SK-N-SH (cell line): ENCODE results near the gene CENPO. TPM values are rescaled to one million over a fixed set of nuclear protein-coding genes. Genes with fewer than 3 reads are reported as not detected.

Experiments used
- CTCF ChIA-PET: fragments of 300-600, 350-600 bp; formaldehyde crosslinking; extraction: SDS; loops from one replicate; lab custom pipeline; 2021; lab: Yijun Ruan, JAX
- POLR2A ChIA-PET: fragments of 350-600 bp; sonication (Branson Sonifier 250); formaldehyde crosslinking; extraction: SDS; loops from one replicate; lab custom pipeline; 2020; ENCODE audit warnings: antibody characterized with exemption, inconsistent platforms; lab: Yijun Ruan, JAX
- DNase-seq: peaks from one replicate; pipeline ENCODE4 v3.0.0; 2012
- H2AFZ ChIP-seq: fragments of 200-600 bp; sonication (generic); 2 replicates; pipeline ENCODE4 v1.8.1; 2016; ENCODE audit warnings: antibody characterized with exemption, mild to moderate bottlenecking, low read depth
- H3F3A ChIP-seq: fragments of 200-600 bp; sonication (generic); replicated peaks from 2 replicates; pipeline ENCODE3; 2016; ENCODE audit warnings: antibody characterized with exemption, mild to moderate bottlenecking; ENCODE audit not compliant: insufficient read depth
- H3K27ac ChIP-seq, 2 experiments: fragments of 200-500 bp in 1 of 2; fragments of 200-600 bp in 1 of 2; sonication (Bioruptor generic) in 1 of 2; sonication (generic), shearing (Covaris generic) in 1 of 2; 2 replicates each; pipeline versions ENCODE4 v1.5.1 to v1.6.1; 2014 to 2016; ENCODE audit warnings: low read depth in 2 of 2, inconsistent platforms in 1 of 2, low read length in 1 of 2, mild to moderate bottlenecking in 1 of 2, mixed read lengths in 1 of 2
- H3K27me3 ChIP-seq: fragments of 200-600 bp; sonication (generic), shearing (Covaris generic); 2 replicates; pipeline ENCODE4 v1.6.1; 2016; ENCODE audit warnings: mixed run types; ENCODE audit not compliant: insufficient read depth
- H3K36me3 ChIP-seq, 2 experiments: fragments of 200-500 bp in 1 of 2; fragments of 200-600 bp in 1 of 2; sonication (Bioruptor generic) in 1 of 2; sonication (generic) in 1 of 2; replicated peaks in 1 of 2; 2 replicates each; pipeline versions ENCODE3 to v1.5.1; 2014 to 2016; ENCODE audit warnings: low read length in 1 of 2, mild to moderate bottlenecking in 1 of 2; ENCODE audit not compliant: insufficient read depth in 2 of 2, control insufficient read depth in 1 of 2
- H3K4me1 ChIP-seq, 2 experiments: fragments of 200-500 bp in 1 of 2; fragments of 200-600 bp in 1 of 2; sonication (Bioruptor generic) in 1 of 2; sonication (generic), shearing (Covaris generic) in 1 of 2; 2 replicates each; pipeline versions ENCODE4 v1.5.1 to v1.6.1; 2014 to 2016; ENCODE audit warnings: low read depth in 1 of 2, low read length in 1 of 2, mixed run types in 1 of 2; ENCODE audit not compliant: insufficient read depth in 2 of 2, control insufficient read depth in 1 of 2
- H3K4me2 ChIP-seq: fragments of 200-600 bp; sonication (generic), shearing (Covaris generic); 2 replicates; pipeline ENCODE4 v1.6.1; 2017; ENCODE audit warnings: mixed run types
- H3K4me3 ChIP-seq, 2 experiments: fragments of 200-500 bp in 1 of 2; fragments of 200-600 bp in 1 of 2; sonication (Bioruptor generic) in 1 of 2; sonication (generic), shearing (Covaris generic) in 1 of 2; 2 replicates each; pipeline versions ENCODE4 v1.5.1 to v1.8.1; 2014 to 2016; ENCODE audit warnings: low read depth in 2 of 2, inconsistent platforms in 1 of 2, low read length in 1 of 2, mild to moderate bottlenecking in 1 of 2, mixed read lengths in 1 of 2, moderate library complexity in 1 of 2
- H3K79me2 ChIP-seq: fragments of 200-600 bp; sonication (generic); 2 replicates; pipeline ENCODE4 v1.8.1; 2017; ENCODE audit warnings: mild to moderate bottlenecking; ENCODE audit not compliant: insufficient read depth
- H3K9ac ChIP-seq: fragments of 200-600 bp; sonication (generic); 2 replicates; pipeline ENCODE4 v1.6.1; 2017; ENCODE audit warnings: mixed run types
- H3K9me2 ChIP-seq: fragments of 200-600 bp; sonication (generic); 2 replicates; pipeline ENCODE4 v1.6.1; 2017; ENCODE audit warnings: mixed run types
- H3K9me3 ChIP-seq: fragments of 200-600 bp; sonication (generic); 2 replicates; pipeline ENCODE4 v1.6.1; 2017; ENCODE audit warnings: mixed run types, mild to moderate bottlenecking, moderate library complexity
- H4K20me1 ChIP-seq: fragments of 200-600 bp; sonication (generic); 2 replicates; pipeline ENCODE4 v1.6.1; 2017; ENCODE audit warnings: mild to moderate bottlenecking, mixed run types; ENCODE audit not compliant: insufficient read depth
- CHD2 ChIP-seq: fragments of 150-350 bp; IDR thresholded peaks from 2 replicates; pipeline ENCODE4 v1.6.1; 2018; ENCODE audit warnings: low read length; ENCODE audit not compliant: partially characterized antibody
- ELF1 ChIP-seq: IDR thresholded peaks from 2 replicates; pipeline ENCODE4 v1.4.0; 2012
- EP300 ChIP-seq, 2 experiments: IDR thresholded peaks; 2 replicates each; pipeline versions ENCODE4 v1.4.0 to v1.6.1; 2012; ENCODE audit warnings: borderline replicate concordance in 1 of 2, low read depth in 1 of 2, low read length in 1 of 2
- EZH2phosphoT487 ChIP-seq: fragments of 200-600 bp; sonication (generic); IDR thresholded peaks from 2 replicates; pipeline ENCODE4 v1.6.1; 2017; ENCODE audit warnings: low read depth, mixed run types, mild to moderate bottlenecking, antibody characterized with exemption, moderate library complexity, borderline replicate concordance
- FOSL2 ChIP-seq: IDR thresholded peaks from 2 replicates; pipeline ENCODE4 v1.4.0; 2012; ENCODE audit warnings: low read depth, mild to moderate bottlenecking, moderate library complexity, borderline replicate concordance
- FOXJ3 ChIP-seq: sonication (generic); formaldehyde crosslinking; IDR thresholded peaks from 2 replicates; pipeline ENCODE4 v1.5.1; 2020; ENCODE audit warnings: mild to moderate bottlenecking, missing genetic modification reagents
- FOXM1 ChIP-seq: IDR thresholded peaks from 2 replicates; pipeline ENCODE4 v1.4.0; 2012; ENCODE audit warnings: low read depth, mild to moderate bottlenecking
- MXI1 ChIP-seq: IDR thresholded peaks from 2 replicates; pipeline ENCODE4 v1.6.1; 2012; ENCODE audit warnings: mild to moderate bottlenecking, low read depth, low read length, improper control_type of control experiment
- NFIC ChIP-seq: IDR thresholded peaks from 2 replicates; pipeline ENCODE4 v1.4.0; 2012; ENCODE audit warnings: borderline replicate concordance
- POLR2AphosphoS5 ChIP-seq: IDR thresholded peaks from 2 replicates; pipeline ENCODE4 v1.6.1; 2012; ENCODE audit warnings: low read depth, low read length
- RAD21 ChIP-seq: IDR thresholded peaks from 2 replicates; pipeline ENCODE4 v1.6.1; 2012; ENCODE audit warnings: mild to moderate bottlenecking, low read length
- RCOR1 ChIP-seq: fragments of 150-350 bp; IDR thresholded peaks from 2 replicates; pipeline ENCODE4 v1.6.1; 2017; ENCODE audit warnings: antibody characterized with exemption, low read length
- SMC3 ChIP-seq: IDR thresholded peaks from 2 replicates; pipeline ENCODE4 v1.6.1; 2012; ENCODE audit warnings: low read depth, low read length, improper control_type of control experiment
- TAF1 ChIP-seq: IDR thresholded peaks from 2 replicates; pipeline ENCODE4 v1.6.1; 2012; ENCODE audit warnings: low read depth, mild to moderate bottlenecking, low read length, moderate library complexity, borderline replicate concordance
- TEAD4 ChIP-seq: IDR thresholded peaks from 2 replicates; pipeline ENCODE4 v1.4.0; 2012; ENCODE audit warnings: mild to moderate bottlenecking, borderline replicate concordance; ENCODE audit not compliant: insufficient read depth
- WGBS: methylation state at CpG from one replicate; pipeline ENCODE4 v1.1.6; 2017; ENCODE audit warnings: low lambda C conversion rate; 5-methylcytosine and 5-hydroxymethylcytosine counted together
- polyA plus RNA-seq, 3 experiments: library from polyadenylated mRNA; depleted of rRNA; stranded (reverse); fragments of >200 nt; gene quantifications; 2 replicates each; pipeline ENCODE4 v1.2.3, GENCODE V29; 2012
- TF ChIP-seq, protein P1 (sequence below): IDR thresholded peaks from 2 replicates; pipeline ENCODE4 v1.4.0; 2012; ENCODE audit warnings: low read depth, borderline replicate concordance
- TF ChIP-seq, protein P2 (sequence below): IDR thresholded peaks from 2 replicates; pipeline ENCODE4 v1.4.0; 2012; ENCODE audit warnings: low read depth, borderline replicate concordance
- TF ChIP-seq, protein P3 (sequence below): IDR thresholded peaks from 2 replicates; pipeline ENCODE4; 2012
- TF ChIP-seq, protein P4 (sequence below): fragments of 200-600 bp; sonication (generic); IDR thresholded peaks from 2 replicates; pipeline ENCODE4 v1.6.1; 2017; ENCODE audit warnings: antibody characterized with exemption, mild to moderate bottlenecking, moderate library complexity
- TF ChIP-seq, protein P5 (sequence below): fragments of 150-350 bp; IDR thresholded peaks from 2 replicates; pipeline ENCODE4 v1.6.1; 2017; ENCODE audit warnings: antibody characterized with exemption, low read length, low read depth, borderline replicate concordance

CENPO gene
- polyA plus RNA-seq, 1 of the 3 experiments (the other 2 are of a cell fraction): 18.3 TPM

DNA sequence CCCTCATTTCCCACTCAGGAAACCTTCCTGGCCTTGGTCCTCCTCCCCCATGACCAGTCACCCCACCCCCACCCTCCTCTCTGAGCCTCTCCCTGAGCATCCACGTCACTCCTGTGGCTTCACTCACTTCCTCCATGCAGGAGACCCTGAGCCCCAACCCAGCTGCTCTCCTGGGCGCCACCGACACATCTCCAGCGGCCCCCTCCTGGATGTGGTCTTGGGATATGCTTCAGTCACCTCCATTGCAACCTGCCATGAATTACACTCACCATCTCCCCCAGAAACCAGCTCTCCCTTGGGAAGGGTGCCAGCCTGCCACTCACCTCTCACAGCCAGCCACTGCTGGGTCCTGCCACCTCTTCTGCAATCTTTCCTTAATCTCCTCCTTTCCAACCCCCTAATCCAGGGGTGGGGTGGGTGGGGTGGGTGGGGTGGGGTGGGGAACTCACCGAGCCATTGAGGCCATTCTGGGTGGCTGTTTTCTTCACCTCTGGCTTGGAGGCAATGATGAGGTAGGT is 44.8 kb downstream of the CENPO start:
- no peak overlapping the region for H3K4me3 ChIP-seq
- ChIA-PET CTCF (interaction anchor here (1.0 to 16.7 kb wide), 4 partner anchors 11 to 429 kb away, joined by 3 to 269 read pairs (median 24); partner anchors contain the start of genes CENPO and PTRHD1), POLR2A (no interaction called here)
- DNase-seq: no peak
- no peaks in the 10 kb centered on the region; a peak in 1 of 4 replicates for H3K4me1 ChIP-seq
- no peak overlapping the region for H3K27ac ChIP-seq
- no peaks in the 10 kb centered on the region for H3K79me2 ChIP-seq
- no peak overlapping the region for H3K9ac ChIP-seq
- H3K9me2 ChIP-seq: no peaks in the 10 kb centered on the region
- H3K27me3 ChIP-seq: no peaks in the 10 kb centered on the region
- peaks cover 0 to 2% of the 10 kb centered on the region in 2 experiments for H3K36me3 ChIP-seq
- no peak for TF ChIP-seq MXI1
- TF ChIP-seq NFIC: no peak
- no peak for TF ChIP-seq RCOR1
- TF ChIP-seq, protein P1, sequence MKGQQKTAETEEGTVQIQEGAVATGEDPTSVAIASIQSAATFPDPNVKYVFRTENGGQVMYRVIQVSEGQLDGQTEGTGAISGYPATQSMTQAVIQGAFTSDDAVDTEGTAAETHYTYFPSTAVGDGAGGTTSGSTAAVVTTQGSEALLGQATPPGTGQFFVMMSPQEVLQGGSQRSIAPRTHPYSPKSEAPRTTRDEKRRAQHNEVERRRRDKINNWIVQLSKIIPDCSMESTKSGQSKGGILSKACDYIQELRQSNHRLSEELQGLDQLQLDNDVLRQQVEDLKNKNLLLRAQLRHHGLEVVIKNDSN: no peak
- TF ChIP-seq TAF1: no peak
- TF ChIP-seq FOSL2: no peak
- no peak for TF ChIP-seq FOXJ3 (CRISPR knock-in tag)
- TF ChIP-seq, protein P2, sequence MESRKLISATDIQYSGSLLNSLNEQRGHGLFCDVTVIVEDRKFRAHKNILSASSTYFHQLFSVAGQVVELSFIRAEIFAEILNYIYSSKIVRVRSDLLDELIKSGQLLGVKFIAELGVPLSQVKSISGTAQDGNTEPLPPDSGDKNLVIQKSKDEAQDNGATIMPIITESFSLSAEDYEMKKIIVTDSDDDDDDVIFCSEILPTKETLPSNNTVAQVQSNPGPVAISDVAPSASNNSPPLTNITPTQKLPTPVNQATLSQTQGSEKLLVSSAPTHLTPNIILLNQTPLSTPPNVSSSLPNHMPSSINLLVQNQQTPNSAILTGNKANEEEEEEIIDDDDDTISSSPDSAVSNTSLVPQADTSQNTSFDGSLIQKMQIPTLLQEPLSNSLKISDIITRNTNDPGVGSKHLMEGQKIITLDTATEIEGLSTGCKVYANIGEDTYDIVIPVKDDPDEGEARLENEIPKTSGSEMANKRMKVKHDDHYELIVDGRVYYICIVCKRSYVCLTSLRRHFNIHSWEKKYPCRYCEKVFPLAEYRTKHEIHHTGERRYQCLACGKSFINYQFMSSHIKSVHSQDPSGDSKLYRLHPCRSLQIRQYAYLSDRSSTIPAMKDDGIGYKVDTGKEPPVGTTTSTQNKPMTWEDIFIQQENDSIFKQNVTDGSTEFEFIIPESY: no peak
- no peak for TF ChIP-seq EP300 (IDR thresholded peaks at IDR 0.05; ENCODE audit: borderline replicate concordance in 1 of 2, low read depth in 1 of 2, low read length in 1 of 2)
- TF ChIP-seq, protein P3, sequence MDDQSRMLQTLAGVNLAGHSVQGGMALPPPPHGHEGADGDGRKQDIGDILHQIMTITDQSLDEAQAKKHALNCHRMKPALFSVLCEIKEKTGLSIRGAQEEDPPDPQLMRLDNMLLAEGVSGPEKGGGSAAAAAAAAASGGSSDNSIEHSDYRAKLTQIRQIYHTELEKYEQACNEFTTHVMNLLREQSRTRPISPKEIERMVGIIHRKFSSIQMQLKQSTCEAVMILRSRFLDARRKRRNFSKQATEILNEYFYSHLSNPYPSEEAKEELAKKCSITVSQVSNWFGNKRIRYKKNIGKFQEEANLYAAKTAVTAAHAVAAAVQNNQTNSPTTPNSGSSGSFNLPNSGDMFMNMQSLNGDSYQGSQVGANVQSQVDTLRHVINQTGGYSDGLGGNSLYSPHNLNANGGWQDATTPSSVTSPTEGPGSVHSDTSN: no peak
- TF ChIP-seq SMC3: no peak
- no peak for TF ChIP-seq POLR2AphosphoS5
- TF ChIP-seq CHD2: no peak
- no peak for TF ChIP-seq EZH2phosphoT487
- TF ChIP-seq, protein P4, sequence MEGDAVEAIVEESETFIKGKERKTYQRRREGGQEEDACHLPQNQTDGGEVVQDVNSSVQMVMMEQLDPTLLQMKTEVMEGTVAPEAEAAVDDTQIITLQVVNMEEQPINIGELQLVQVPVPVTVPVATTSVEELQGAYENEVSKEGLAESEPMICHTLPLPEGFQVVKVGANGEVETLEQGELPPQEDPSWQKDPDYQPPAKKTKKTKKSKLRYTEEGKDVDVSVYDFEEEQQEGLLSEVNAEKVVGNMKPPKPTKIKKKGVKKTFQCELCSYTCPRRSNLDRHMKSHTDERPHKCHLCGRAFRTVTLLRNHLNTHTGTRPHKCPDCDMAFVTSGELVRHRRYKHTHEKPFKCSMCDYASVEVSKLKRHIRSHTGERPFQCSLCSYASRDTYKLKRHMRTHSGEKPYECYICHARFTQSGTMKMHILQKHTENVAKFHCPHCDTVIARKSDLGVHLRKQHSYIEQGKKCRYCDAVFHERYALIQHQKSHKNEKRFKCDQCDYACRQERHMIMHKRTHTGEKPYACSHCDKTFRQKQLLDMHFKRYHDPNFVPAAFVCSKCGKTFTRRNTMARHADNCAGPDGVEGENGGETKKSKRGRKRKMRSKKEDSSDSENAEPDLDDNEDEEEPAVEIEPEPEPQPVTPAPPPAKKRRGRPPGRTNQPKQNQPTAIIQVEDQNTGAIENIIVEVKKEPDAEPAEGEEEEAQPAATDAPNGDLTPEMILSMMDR: no peak
- no peak for TF ChIP-seq RAD21
- TF ChIP-seq ELF1: no peak
- TF ChIP-seq FOXM1: no peak
- TF ChIP-seq, protein P5, sequence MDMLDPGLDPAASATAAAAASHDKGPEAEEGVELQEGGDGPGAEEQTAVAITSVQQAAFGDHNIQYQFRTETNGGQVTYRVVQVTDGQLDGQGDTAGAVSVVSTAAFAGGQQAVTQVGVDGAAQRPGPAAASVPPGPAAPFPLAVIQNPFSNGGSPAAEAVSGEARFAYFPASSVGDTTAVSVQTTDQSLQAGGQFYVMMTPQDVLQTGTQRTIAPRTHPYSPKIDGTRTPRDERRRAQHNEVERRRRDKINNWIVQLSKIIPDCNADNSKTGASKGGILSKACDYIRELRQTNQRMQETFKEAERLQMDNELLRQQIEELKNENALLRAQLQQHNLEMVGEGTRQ: no peak
- no peak for TF ChIP-seq TEAD4
- TF ChIP-seq, all 33 proteins: peak for 0
- H3K4me2 ChIP-seq: no peak overlapping the region
- no peaks in the 10 kb centered on the region for H4K20me1 ChIP-seq
- no peaks in the 10 kb centered on the region for H3K9me3 ChIP-seq
- WGBS: 93% methylated on average over 5 of the region's 5 CpGs
- H3F3A ChIP-seq: no peaks in the 10 kb centered on the region
- H2AFZ ChIP-seq: no peak overlapping the region
